GM20431 (cell line): ENCODE results near the gene PTGES3L.
"Not testable (repeated sequence)": the region's sequence is repeated elsewhere in the genome, so short reads cannot be mapped to it uniquely, and the experiment has no call there.

Experiments
- in situ Hi-C: fragments of 300-500 bp; cut with MseI, MboI; formaldehyde crosslinking; loops from one replicate; pipeline ENCODE4 v1.15.0; 2020; ENCODE audit warnings: low sequenced_read_pairs; ENCODE audit not compliant: unreplicated experiment

Gene PTGES3L

GRCh38 chr17:42924891-42925290, 55.0 kb downstream of the PTGES3L start:
- in situ Hi-C loops = no loop called here

GRCh38 chr17:42923472-42923871, 56.4 kb downstream of the PTGES3L start:
- in situ Hi-C loops = not testable (repeated sequence)

- in situ Hi-C loops = no loop called here
These were observed 57.6 kb downstream of the PTGES3L start for GRCh38 chr17:42922294-42922693.

GRCh38 chr17:42920922-42921321, 59.0 kb downstream of the PTGES3L start:
- in situ Hi-C loops = no loop called here

GRCh38 chr17:42920106-42920900, 59.6 kb downstream of the PTGES3L start:
- in situ Hi-C loops = no loop called here

GRCh38 chr17:42919522-42920077, 60.3 kb downstream of the PTGES3L start:
- in situ Hi-C loops = not testable (repeated sequence)

- in situ Hi-C loops = no loop called here
These were observed 60.9 kb downstream of the PTGES3L start for GRCh38 chr17:42918902-42919521.
